Cardiac muscle cell (in vitro differentiated cells and primary cell): ENCODE results near the gene RAET1G. TPM values are rescaled to one million over a fixed set of nuclear protein-coding genes. Genes with fewer than 3 reads are reported as not detected.
"Not testable (repeated sequence)": the region's sequence is repeated elsewhere in the genome, so short reads cannot be mapped to it uniquely, and the experiment has no call there.

Source experiments
- DNase-seq, 2 donors: peaks; one replicate each; pipeline versions ENCODE4 v3.0.0 to v3.0.0-alpha.2; 2010 to 2017; ENCODE audit warnings: low read depth in 1 of 2, low spot score in 1 of 2
- H3K27ac ChIP-seq: fragments of 200-600 bp; sonication (generic); 2 replicates; pipeline ENCODE4 v1.5.1; 2016
- H3K27me3 ChIP-seq: fragments of 200-600 bp; sonication (generic); 2 replicates; pipeline ENCODE4 v1.6.0; 2016; ENCODE audit warnings: control low read depth
- H3K36me3 ChIP-seq: fragments of 200-600 bp; sonication (generic); 2 replicates; pipeline ENCODE4 v1.5.1; 2016; ENCODE audit warnings: control low read depth
- H3K4me1 ChIP-seq: fragments of 200-600 bp; sonication (generic); 2 replicates; pipeline ENCODE4 v1.8.1; 2017; ENCODE audit warnings: low read depth, mild to moderate bottlenecking, mixed run types
- H3K4me3 ChIP-seq: fragments of 200-600 bp; sonication (generic); 2 replicates; pipeline ENCODE4 v1.5.1; 2016; ENCODE audit warnings: mild to moderate bottlenecking
- H3K9me3 ChIP-seq: fragments of 200-600 bp; sonication (generic); 2 replicates; pipeline ENCODE4 v1.5.1; 2017; ENCODE audit warnings: low read depth, mild to moderate bottlenecking, control low read depth
- CTCF ChIP-seq: IDR thresholded peaks from 2 replicates; pipeline ENCODE4 v1.5.1; 2012; ENCODE audit warnings: low read depth, mild to moderate bottlenecking, low read length
- polyA plus RNA-seq: library from polyadenylated mRNA; unstranded; fragments of >200 nt; fragmentation: Nextera tagmentation; extraction: Ambion mirVana; gene quantifications from 2 replicates; pipeline ENCODE4 v1.2.1, GENCODE V29; 2016
- total RNA-seq: library from RNA; depleted of rRNA; stranded (reverse); fragments of >200 nt; gene quantifications from 2 replicates; pipeline ENCODE4 v1.2.3, GENCODE V29; 2016

The RAET1G gene
- total and polyA plus RNA-seq, 2 experiments from 2014 or later: not detected

GRCh38 chr6:149915970-149916865 lies 6.7 kb downstream of the RAET1G start:
- peaks cover 64% of the 10 kb centered on the region for H3K27me3 ChIP-seq
- no peak for DNase-seq
- H3K4me1 ChIP-seq: no peaks in the 10 kb centered on the region
- no peak overlapping the region for H3K4me3 ChIP-seq
- H3K27ac ChIP-seq: no peak overlapping the region
- H3K9me3 ChIP-seq: no peaks in the 10 kb centered on the region
- no peaks in the 10 kb centered on the region for H3K36me3 ChIP-seq
- TF ChIP-seq CTCF: no peak

GRCh38 chr6:149913540-149914240 lies 9.2 kb downstream of the RAET1G start:
- Histone ChIP-seq H3K4me3 (no peak overlapping the region), H3K27me3 (peaks cover 39% of the 10 kb centered on the region), H3K9me3 (no peaks in the 10 kb centered on the region), H3K36me3 (no peaks in the 10 kb centered on the region), H3K4me1 (no peaks in the 10 kb centered on the region), H3K27ac (no peak overlapping the region)
- no peak for TF ChIP-seq CTCF
- DNase-seq: no peak

- Histone ChIP-seq H3K27me3 (peaks cover 33% of the 10 kb centered on the region), H3K4me1 (no peaks in the 10 kb centered on the region), H3K27ac (no peak overlapping the region), H3K36me3 (no peaks in the 10 kb centered on the region), H3K9me3 (no peaks in the 10 kb centered on the region), H3K4me3 (no peak overlapping the region)
- DNase-seq: no peak
- no peak for TF ChIP-seq CTCF
Measured at GRCh38 chr6:149913085-149913484, 9.8 kb downstream of the RAET1G start.

GRCh38 chr6:149912680-149913079 lies 10.2 kb downstream of the RAET1G start:
- H3K36me3 ChIP-seq, H3K4me1 ChIP-seq, H3K9me3 ChIP-seq, DNase-seq, H3K4me3 ChIP-seq, H3K27ac ChIP-seq: not testable (repeated sequence)
- H3K27me3 ChIP-seq: peaks cover 29% of the 10 kb centered on the region

- Histone ChIP-seq H3K4me1 (no peaks in the 10 kb centered on the region), H3K4me3 (no peak overlapping the region), H3K27ac (no peak overlapping the region), H3K36me3 (no peaks in the 10 kb centered on the region), H3K9me3 (no peaks in the 10 kb centered on the region), H3K27me3 (peaks cover 16% of the 10 kb centered on the region)
- DNase-seq: no peak
- TF ChIP-seq CTCF: no peak
Measured at GRCh38 chr6:149910721-149911151, 12.2 kb downstream of the RAET1G start.
